SK-N-SH treated with all-trans-retinoic acid at 6 μM for 48 hours (cell line): Measurements from ENCODE around the gene HIP1.
A peak's percentile ranks its signal among the peaks of the same experiment; 100 is the strongest.

ENCODE experiments used
- ATAC-seq: fragments of 200-7000 bp; cut with Tn5 transposase; 3 replicates; pipeline ENCODE4 v1.9.1; 2020; ENCODE audit warnings: mild to moderate bottlenecking, moderate library complexity
- ARNTL ChIP-seq: fragments of 450-650 bp; formaldehyde crosslinking; IDR thresholded peaks from 2 replicates; pipeline ENCODE4 v1.5.0; 2020; ENCODE audit warnings: low read depth, mild to moderate bottlenecking, moderate library complexity, borderline replicate concordance
- BACH2 ChIP-seq: fragments of 250-450 bp; sonication (Bioruptor Pico); IDR thresholded peaks from 2 replicates; pipeline ENCODE4 v1.9.0; 2021; ENCODE audit warnings: mild to moderate bottlenecking, borderline replicate concordance
- CREB5 ChIP-seq: fragments of 250-450 bp; sonication (Bioruptor Pico); IDR thresholded peaks from 2 replicates; pipeline ENCODE4 v1.5.1; 2020; ENCODE audit warnings: low read depth, mild to moderate bottlenecking, moderate library complexity
- ESRRG ChIP-seq: fragments of 250-450 bp; sonication (Bioruptor Pico); IDR thresholded peaks from 2 replicates; pipeline ENCODE4 v1.6.1; 2021; ENCODE audit warnings: mild to moderate bottlenecking
- GLIS3 ChIP-seq: fragments of 250-450 bp; sonication (Bioruptor Pico); IDR thresholded peaks from 2 replicates; pipeline ENCODE4 v1.5.0; 2020; ENCODE audit warnings: mild to moderate bottlenecking, moderate library complexity
- ISL1 ChIP-seq: fragments of 250-450 bp; sonication (Bioruptor Pico); IDR thresholded peaks from 2 replicates; pipeline ENCODE4 v2.1.2; 2022; ENCODE audit warnings: mild to moderate bottlenecking, moderate library complexity
- OSR1 ChIP-seq: fragments of 250-450 bp; sonication (Bioruptor Pico); IDR thresholded peaks from 2 replicates; pipeline ENCODE4 v1.8.0; 2022; ENCODE audit warnings: moderate library complexity, mild to moderate bottlenecking, inconsistent platforms
- PATZ1 ChIP-seq: fragments of 250-450 bp; sonication (Bioruptor Pico); IDR thresholded peaks from 2 replicates; pipeline ENCODE4 v1.8.0; 2020; ENCODE audit warnings: mild to moderate bottlenecking, moderate library complexity, borderline replicate concordance
- POU6F1 ChIP-seq: fragments of 250-450 bp; sonication (Bioruptor Pico); IDR thresholded peaks from 2 replicates; pipeline ENCODE4 v1.8.0; 2021; ENCODE audit warnings: low read depth, mild to moderate bottlenecking, moderate library complexity, borderline replicate concordance
- PPARA ChIP-seq: fragments of 250-450 bp; sonication (Bioruptor Pico); IDR thresholded peaks from 2 replicates; pipeline ENCODE4 v1.5.0; 2020; ENCODE audit warnings: mild to moderate bottlenecking, borderline replicate concordance
- RARB ChIP-seq: fragments of 250-450 bp; sonication (Bioruptor Pico); IDR thresholded peaks from 2 replicates; pipeline ENCODE4 v1.8.0; 2021; ENCODE audit warnings: mild to moderate bottlenecking, moderate library complexity
- SNAI2 ChIP-seq: fragments of 250-450 bp; sonication (Bioruptor Pico); IDR thresholded peaks from 2 replicates; pipeline ENCODE4 v1.5.0; 2020; ENCODE audit warnings: mild to moderate bottlenecking, moderate library complexity
- TCF4 ChIP-seq: fragments of 250-450 bp; sonication (Bioruptor Pico); IDR thresholded peaks from 2 replicates; pipeline ENCODE4 v1.8.0; 2021; ENCODE audit warnings: mild to moderate bottlenecking, moderate library complexity, borderline replicate concordance
- TOX ChIP-seq: fragments of 250-450 bp; sonication (Bioruptor Pico); IDR thresholded peaks from 2 replicates; pipeline ENCODE4 v1.8.0; 2021; ENCODE audit warnings: mild to moderate bottlenecking, moderate library complexity, borderline replicate concordance
- ZC3H10 ChIP-seq: fragments of 250-450 bp; sonication (Bioruptor Pico); IDR thresholded peaks from 2 replicates; pipeline ENCODE4 v1.5.1; 2021; ENCODE audit warnings: mild to moderate bottlenecking, moderate library complexity
- ZFP3 ChIP-seq: fragments of 250-450 bp; sonication (Bioruptor Pico); IDR thresholded peaks from 2 replicates; pipeline ENCODE4 v1.5.0; 2020; ENCODE audit warnings: mild to moderate bottlenecking, moderate library complexity
- ZFP30 ChIP-seq: fragments of 450-650 bp; formaldehyde crosslinking; IDR thresholded peaks from 2 replicates; pipeline ENCODE4 v1.5.0; 2022; ENCODE audit warnings: mild to moderate bottlenecking, moderate library complexity
- ZNF70 ChIP-seq: fragments of 450-650 bp; formaldehyde crosslinking; IDR thresholded peaks from 2 replicates; pipeline ENCODE4 v1.5.0; 2020; ENCODE audit warnings: mild to moderate bottlenecking, moderate library complexity
- ZNF8 ChIP-seq: fragments of 450-650 bp; formaldehyde crosslinking; IDR thresholded peaks from 2 replicates; pipeline ENCODE4 v1.5.0; 2020; ENCODE audit warnings: mild to moderate bottlenecking, moderate library complexity
- TF ChIP-seq, protein P1 (sequence below): fragments of 250-450 bp; sonication (Bioruptor Pico); IDR thresholded peaks from 2 replicates; pipeline ENCODE4 v1.5.0; 2020; ENCODE audit warnings: mild to moderate bottlenecking, moderate library complexity
- TF ChIP-seq, protein P2 (sequence below): fragments of 250-450 bp; sonication (Bioruptor Pico); IDR thresholded peaks from 2 replicates; pipeline ENCODE4 v1.5.1; 2021; ENCODE audit warnings: mild to moderate bottlenecking, moderate library complexity

Gene HIP1

GRCh38 chr7:75567948-75568595 is 170.7 kb downstream of the HIP1 start:
- TF ChIP-seq TCF4 (CRISPR knock-in tag) (no peak), ESRRG (CRISPR knock-in tag) (no peak), GLIS3 (CRISPR knock-in tag) (no peak), OSR1 (CRISPR knock-in tag) (no peak), ZFP30 (CRISPR knock-in tag) (no peak)
- no peak for ATAC-seq

DNA sequence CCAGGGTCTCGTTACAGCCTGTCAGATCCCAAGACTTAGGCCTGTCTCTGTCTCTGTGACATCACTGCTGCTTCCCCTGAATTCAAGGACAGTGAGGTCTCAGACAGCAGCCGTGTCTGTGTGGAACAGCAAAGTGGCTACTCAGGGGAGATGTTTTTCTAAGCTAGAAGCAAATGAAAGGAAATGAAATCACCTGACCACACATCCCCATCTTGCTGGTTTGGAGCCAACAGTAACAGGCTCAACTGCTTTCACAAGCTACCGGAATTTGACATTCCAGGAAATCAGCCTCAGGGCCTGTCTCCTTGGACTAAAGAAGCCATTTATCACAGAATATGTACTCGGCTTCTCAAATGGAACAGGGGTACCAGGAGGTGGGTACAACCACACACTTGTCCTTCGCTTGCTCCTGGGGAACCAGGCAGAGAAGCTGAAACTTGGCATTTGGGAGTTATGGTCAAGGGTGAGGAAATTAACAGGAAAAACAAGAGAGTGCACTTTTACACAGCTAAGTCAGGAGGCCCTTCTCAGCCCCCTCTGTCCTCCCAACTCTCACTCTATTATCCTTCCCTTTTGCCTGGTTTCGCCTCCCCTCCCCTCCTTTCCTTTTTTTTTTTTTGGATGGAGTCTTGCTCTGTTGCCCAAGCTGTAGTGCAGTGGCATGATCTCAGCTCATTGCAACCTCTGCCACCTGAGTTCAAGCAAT is 173.5 kb downstream of the HIP1 start:
- ATAC-seq, result peak; percentile 88
- TF ChIP-seq, protein P1, sequence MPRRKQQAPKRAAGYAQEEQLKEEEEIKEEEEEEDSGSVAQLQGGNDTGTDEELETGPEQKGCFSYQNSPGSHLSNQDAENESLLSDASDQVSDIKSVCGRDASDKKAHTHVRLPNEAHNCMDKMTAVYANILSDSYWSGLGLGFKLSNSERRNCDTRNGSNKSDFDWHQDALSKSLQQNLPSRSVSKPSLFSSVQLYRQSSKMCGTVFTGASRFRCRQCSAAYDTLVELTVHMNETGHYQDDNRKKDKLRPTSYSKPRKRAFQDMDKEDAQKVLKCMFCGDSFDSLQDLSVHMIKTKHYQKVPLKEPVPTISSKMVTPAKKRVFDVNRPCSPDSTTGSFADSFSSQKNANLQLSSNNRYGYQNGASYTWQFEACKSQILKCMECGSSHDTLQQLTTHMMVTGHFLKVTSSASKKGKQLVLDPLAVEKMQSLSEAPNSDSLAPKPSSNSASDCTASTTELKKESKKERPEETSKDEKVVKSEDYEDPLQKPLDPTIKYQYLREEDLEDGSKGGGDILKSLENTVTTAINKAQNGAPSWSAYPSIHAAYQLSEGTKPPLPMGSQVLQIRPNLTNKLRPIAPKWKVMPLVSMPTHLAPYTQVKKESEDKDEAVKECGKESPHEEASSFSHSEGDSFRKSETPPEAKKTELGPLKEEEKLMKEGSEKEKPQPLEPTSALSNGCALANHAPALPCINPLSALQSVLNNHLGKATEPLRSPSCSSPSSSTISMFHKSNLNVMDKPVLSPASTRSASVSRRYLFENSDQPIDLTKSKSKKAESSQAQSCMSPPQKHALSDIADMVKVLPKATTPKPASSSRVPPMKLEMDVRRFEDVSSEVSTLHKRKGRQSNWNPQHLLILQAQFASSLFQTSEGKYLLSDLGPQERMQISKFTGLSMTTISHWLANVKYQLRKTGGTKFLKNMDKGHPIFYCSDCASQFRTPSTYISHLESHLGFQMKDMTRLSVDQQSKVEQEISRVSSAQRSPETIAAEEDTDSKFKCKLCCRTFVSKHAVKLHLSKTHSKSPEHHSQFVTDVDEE, result 0 out of 2 replicates have a peak, but pooled peaks have one; percentile 19
- TF ChIP-seq POU6F1 (CRISPR knock-in tag) (0 out of 2 replicates have a peak, but pooled peaks have one; percentile 58), ISL1 (CRISPR knock-in tag) (peak; percentile 63), TOX (CRISPR knock-in tag) (0 out of 2 replicates have a peak, but pooled peaks have one; percentile 26), CREB5 (CRISPR knock-in tag) (no peak), ZFP30 (CRISPR knock-in tag) (no peak), ZNF70 (CRISPR knock-in tag) (no peak), GLIS3 (CRISPR knock-in tag) (0 out of 2 replicates have a peak, but pooled peaks have one; percentile 22)
- TF ChIP-seq, all 23 proteins: peak for 5

GRCh38 chr7:75563171-75563570 is 175.6 kb downstream of the HIP1 start:
- no peak for TF ChIP-seq PPARA (CRISPR knock-in tag)
- no peak for TF ChIP-seq GLIS3 (CRISPR knock-in tag)
- no peak for TF ChIP-seq ISL1 (CRISPR knock-in tag)
- TF ChIP-seq RARB (CRISPR knock-in tag), result no peak
- no peak for TF ChIP-seq PATZ1 (CRISPR knock-in tag)
- TF ChIP-seq ARNTL (CRISPR knock-in tag), result no peak
- TF ChIP-seq ZFP30 (CRISPR knock-in tag), result no peak
- no peak for TF ChIP-seq ZFP3 (CRISPR knock-in tag)
- TF ChIP-seq, all 23 proteins: peak for 0
- no peak for ATAC-seq

- ATAC-seq, result no peak
- TF ChIP-seq CREB5 (CRISPR knock-in tag) (no peak), ZFP30 (CRISPR knock-in tag) (no peak), OSR1 (CRISPR knock-in tag) (no peak), ZNF8 (no peak), PATZ1 (CRISPR knock-in tag) (no peak), ARNTL (CRISPR knock-in tag) (no peak), TCF4 (CRISPR knock-in tag) (no peak), PPARA (CRISPR knock-in tag) (no peak), BACH2 (no peak), SNAI2 (CRISPR knock-in tag) (no peak), ZC3H10 (CRISPR knock-in tag) (no peak), ISL1 (CRISPR knock-in tag) (no peak)
- TF ChIP-seq, protein P2, sequence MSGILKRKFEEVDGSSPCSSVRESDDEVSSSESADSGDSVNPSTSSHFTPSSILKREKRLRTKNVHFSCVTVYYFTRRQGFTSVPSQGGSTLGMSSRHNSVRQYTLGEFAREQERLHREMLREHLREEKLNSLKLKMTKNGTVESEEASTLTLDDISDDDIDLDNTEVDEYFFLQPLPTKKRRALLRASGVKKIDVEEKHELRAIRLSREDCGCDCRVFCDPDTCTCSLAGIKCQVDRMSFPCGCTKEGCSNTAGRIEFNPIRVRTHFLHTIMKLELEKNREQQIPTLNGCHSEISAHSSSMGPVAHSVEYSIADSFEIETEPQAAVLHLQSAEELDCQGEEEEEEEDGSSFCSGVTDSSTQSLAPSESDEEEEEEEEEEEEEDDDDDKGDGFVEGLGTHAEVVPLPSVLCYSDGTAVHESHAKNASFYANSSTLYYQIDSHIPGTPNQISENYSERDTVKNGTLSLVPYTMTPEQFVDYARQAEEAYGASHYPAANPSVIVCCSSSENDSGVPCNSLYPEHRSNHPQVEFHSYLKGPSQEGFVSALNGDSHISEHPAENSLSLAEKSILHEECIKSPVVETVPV (CRISPR knock-in tag), result no peak
Observed at GRCh38 chr7:75559976-75560365, 178.8 kb downstream of the HIP1 start.
